ENCODE measurements around the gene LAMTOR4. TPM values are rescaled to one million over a fixed set of nuclear protein-coding genes. Genes with fewer than 3 reads are reported as not detected.

Gene LAMTOR4
- total RNA-seq, 2 experiments from 2014 or later, result 108 to 116 TPM

GRCh38 chr7:100152404-100152803 is 3.7 kb downstream of the LAMTOR4 start:
- no peaks in the 10 kb centered on the region for H3K27me3 Mint-ChIP-seq
- H3K27ac Mint-ChIP-seq, result peak overlapping the region; percentile 75
- peaks cover 42% of the 10 kb centered on the region for H3K4me1 Mint-ChIP-seq (ENCODE audit: low read depth)
- POLR2A ChIA-PET, result interaction anchor here (1.1 kb wide), 1 partner anchor 9 kb away, joined by 3 read pairs; no protein-coding TSS in a partner anchor
- H3K4me3 Mint-ChIP-seq, result no peak overlapping the region
- H3K36me3 Mint-ChIP-seq (ENCODE audit: low read depth), result peaks cover 36% of the 10 kb centered on the region
- ATAC-seq, result no peak
- DNase-seq, result no peak
- no peaks in the 10 kb centered on the region for H3K9me3 Mint-ChIP-seq
- CTCF ChIA-PET, result interaction anchor here (0.6 kb wide), 1 partner anchor 20 kb away, joined by 4 read pairs; no protein-coding TSS in a partner anchor
- no peak for TF ChIP-seq CTCF (IDR thresholded peaks at IDR 0.05)
- intact Hi-C loops (cut with micrococcal nuclease), result no loop called here

GRCh38 chr7:100152937-100153666 is 4.4 kb downstream of the LAMTOR4 start:
- Mint-ChIP-seq H3K9me3 (no peaks in the 10 kb centered on the region), H3K36me3 (ENCODE audit: low read depth) (peaks cover 39% of the 10 kb centered on the region), H3K27me3 (no peaks in the 10 kb centered on the region), H3K4me1 (ENCODE audit: low read depth) (peaks cover 46% of the 10 kb centered on the region), H3K4me3 (no peak overlapping the region), H3K27ac (peak overlapping the region; percentile 42)
- no peak for DNase-seq
- TF ChIP-seq CTCF (IDR thresholded peaks at IDR 0.05), result no peak
- CTCF ChIA-PET, result interaction anchor here (0.6 kb wide), 1 partner anchor 21 kb away, joined by 4 read pairs; no protein-coding TSS in a partner anchor
- intact Hi-C loops (cut with micrococcal nuclease), result no loop called here
- no peak for ATAC-seq
- POLR2A ChIA-PET, result interaction anchor here (1.1 kb wide), 1 partner anchor 9 kb away, joined by 3 read pairs; no protein-coding TSS in a partner anchor

GRCh38 chr7:100153708-100154535 is 5.2 kb downstream of the LAMTOR4 start:
- intact Hi-C loops (cut with micrococcal nuclease), result no loop called here
- H3K27ac Mint-ChIP-seq, result peak overlapping the region; percentile 42
- H3K4me1 Mint-ChIP-seq (ENCODE audit: low read depth), result peaks cover 43% of the 10 kb centered on the region
- DNase-seq, result no peak
- POLR2A ChIA-PET, result interaction anchor here (0.6 kb wide), 1 partner anchor 688 kb away, joined by 4 read pairs; no protein-coding TSS in a partner anchor
- no peak for TF ChIP-seq CTCF (IDR thresholded peaks at IDR 0.05)
- CTCF ChIA-PET, result interaction anchor here (1.4 to 1.6 kb wide), 2 partner anchors 21 to 23 kb away, joined by 5 to 6 read pairs; no protein-coding TSS in a partner anchor
- H3K9me3 Mint-ChIP-seq, result no peaks in the 10 kb centered on the region
- H3K4me3 Mint-ChIP-seq, result no peak overlapping the region
- no peaks in the 10 kb centered on the region for H3K27me3 Mint-ChIP-seq
- ATAC-seq, result no peak
- H3K36me3 Mint-ChIP-seq (ENCODE audit: low read depth), result peaks cover 36% of the 10 kb centered on the region

- H3K27ac Mint-ChIP-seq, result peak overlapping the region; percentile 28
- TF ChIP-seq CTCF (IDR thresholded peaks at IDR 0.05), result no peak
- ChIA-PET CTCF (interaction anchor here (1.2 to 1.6 kb wide), 3 partner anchors 22 to 63 kb away, joined by 3 to 6 read pairs (median 5); no protein-coding TSS in a partner anchor), POLR2A (interaction anchor here (0.6 to 1.2 kb wide), 3 partner anchors 21 to 687 kb away, joined by 3 to 4 read pairs (median 3); no protein-coding TSS in a partner anchor)
- H3K4me1 Mint-ChIP-seq (ENCODE audit: low read depth), result peaks cover 46% of the 10 kb centered on the region
- ATAC-seq (no peak), DNase-seq (no peak)
- intact Hi-C loops (cut with micrococcal nuclease), result no loop called here
- H3K36me3 Mint-ChIP-seq (ENCODE audit: low read depth), result peaks cover 36% of the 10 kb centered on the region
- H3K4me3 Mint-ChIP-seq, result no peak overlapping the region
- H3K9me3 Mint-ChIP-seq, result no peaks in the 10 kb centered on the region
- H3K27me3 Mint-ChIP-seq, result no peaks in the 10 kb centered on the region
These were observed 6.2 kb downstream of the LAMTOR4 start for GRCh38 chr7:100154651-100155491.
